Posterior vena cava (tissue), 2 donors: ENCODE measurements around the gene ASB7. TPM values are rescaled to one million over a fixed set of nuclear protein-coding genes. Genes with fewer than 3 reads are reported as not detected.
"Not testable (repeated sequence)": the region's sequence is repeated elsewhere in the genome, so short reads cannot be mapped to it uniquely, and the experiment has no call there.

ENCODE experiments used
- DNase-seq: peaks from one replicate; pipeline ENCODE4 v3.0.0-alpha.2; 2020; ENCODE audit warnings: low spot score
- intact Hi-C, 2 donors: fragments of 100-400 bp; cut with DNase I; formaldehyde crosslinking; loops; one replicate each; pipeline versions ENCODE4 v1.14.1 to v1.14.2; 2022 to 2023
- total RNA-seq, 2 donors: library from RNA; stranded (reverse); fragmentation: NEBNext Ultra II Directional; extraction: Animal tissue kit (Norgen Biotek cat#: 25700); gene quantifications; one replicate each; pipeline ENCODE4 v1.2.1, GENCODE V29; 2021
- donor health status: DM: yes; HTN: yes; CAD: no.
- donor health status: DM: yes; HTN: yes; CAD: no.

Gene ASB7
- total RNA-seq, 2 donors from 2014 or later = 8.8 to 10.2 TPM

- DNase-seq = no peak
- intact Hi-C loops = loop anchor here in 1 of 2 donors (5.0 kb wide), 1 partner anchor 160 kb away; no protein-coding TSS in a partner anchor
Observed at GRCh38 chr15:100671858-100672543, 69.6 kb downstream of the ASB7 start.

- no peak for DNase-seq
- intact Hi-C loops = loop anchor here in 1 of 2 donors (5.0 kb wide), 1 partner anchor 159 kb away; no protein-coding TSS in a partner anchor
Observed at GRCh38 chr15:100672959-100673358, 70.6 kb downstream of the ASB7 start.

GRCh38 chr15:100679151-100679550, 76.8 kb downstream of the ASB7 start:
- DNase-seq = not testable (repeated sequence)

GRCh38 chr15:100680726-100681125, 78.3 kb downstream of the ASB7 start:
- intact Hi-C loops = no loop called here
- no peak for DNase-seq

More at GRCh38 chr15:100679151-100679550, 76.8 kb downstream of the ASB7 start:
- intact Hi-C loops = not testable (repeated sequence)

- intact Hi-C loops = no loop called here
- DNase-seq = no peak
Observed at GRCh38 chr15:100681335-100681746, 79.0 kb downstream of the ASB7 start.

GRCh38 chr15:100682468-100682867, 80.1 kb downstream of the ASB7 start:
- intact Hi-C loops = no loop called here
- DNase-seq = no peak

- no peak for DNase-seq
- intact Hi-C loops = no loop called here
Observed at GRCh38 chr15:100683434-100683833, 81.0 kb downstream of the ASB7 start.

- DNase-seq = no peak
- intact Hi-C loops = no loop called here
Observed at GRCh38 chr15:100684591-100684990, 82.2 kb downstream of the ASB7 start.

- intact Hi-C loops = no loop called here
- peak; percentile 91 for DNase-seq
Observed at GRCh38 chr15:100686021-100686724, 83.8 kb downstream of the ASB7 start.

- intact Hi-C loops = no loop called here
- DNase-seq = no peak
Observed at GRCh38 chr15:100686725-100687473, 84.5 kb downstream of the ASB7 start.

GRCh38 chr15:100687582-100688141, 85.3 kb downstream of the ASB7 start:
- DNase-seq = no peak
- intact Hi-C loops = no loop called here

- intact Hi-C loops = no loop called here
- DNase-seq = no peak
Observed at GRCh38 chr15:100688549-100689120, 86.2 kb downstream of the ASB7 start.

GRCh38 chr15:100689131-100689899, 86.9 kb downstream of the ASB7 start:
- intact Hi-C loops = no loop called here
- DNase-seq = no peak

GRCh38 chr15:100690032-100690794, 87.8 kb downstream of the ASB7 start:
- intact Hi-C loops = loop anchor here in 1 of 2 donors (1.0 kb wide), 1 partner anchor 38 kb away; no protein-coding TSS in a partner anchor
- DNase-seq = no peak

GRCh38 chr15:100690795-100691158, 88.4 kb downstream of the ASB7 start:
- intact Hi-C loops = loop anchor here in 1 of 2 donors (1.0 kb wide), 1 partner anchor 38 kb away; no protein-coding TSS in a partner anchor
- DNase-seq = no peak

GRCh38 chr15:100691321-100691720, 88.9 kb downstream of the ASB7 start:
- DNase-seq = no peak
- intact Hi-C loops = no loop called here

- intact Hi-C loops = no loop called here
- no peak for DNase-seq
Observed at GRCh38 chr15:100692246-100692645, 89.9 kb downstream of the ASB7 start.

- no peak for DNase-seq
Observed at GRCh38 chr15:100692671-100693070, 90.3 kb downstream of the ASB7 start.

More at GRCh38 chr15:100692671-100693070, 90.3 kb downstream of the ASB7 start:
- intact Hi-C loops = no loop called here
